ENCODE results near the gene ADAM33.

Gene ADAM33

DNA sequence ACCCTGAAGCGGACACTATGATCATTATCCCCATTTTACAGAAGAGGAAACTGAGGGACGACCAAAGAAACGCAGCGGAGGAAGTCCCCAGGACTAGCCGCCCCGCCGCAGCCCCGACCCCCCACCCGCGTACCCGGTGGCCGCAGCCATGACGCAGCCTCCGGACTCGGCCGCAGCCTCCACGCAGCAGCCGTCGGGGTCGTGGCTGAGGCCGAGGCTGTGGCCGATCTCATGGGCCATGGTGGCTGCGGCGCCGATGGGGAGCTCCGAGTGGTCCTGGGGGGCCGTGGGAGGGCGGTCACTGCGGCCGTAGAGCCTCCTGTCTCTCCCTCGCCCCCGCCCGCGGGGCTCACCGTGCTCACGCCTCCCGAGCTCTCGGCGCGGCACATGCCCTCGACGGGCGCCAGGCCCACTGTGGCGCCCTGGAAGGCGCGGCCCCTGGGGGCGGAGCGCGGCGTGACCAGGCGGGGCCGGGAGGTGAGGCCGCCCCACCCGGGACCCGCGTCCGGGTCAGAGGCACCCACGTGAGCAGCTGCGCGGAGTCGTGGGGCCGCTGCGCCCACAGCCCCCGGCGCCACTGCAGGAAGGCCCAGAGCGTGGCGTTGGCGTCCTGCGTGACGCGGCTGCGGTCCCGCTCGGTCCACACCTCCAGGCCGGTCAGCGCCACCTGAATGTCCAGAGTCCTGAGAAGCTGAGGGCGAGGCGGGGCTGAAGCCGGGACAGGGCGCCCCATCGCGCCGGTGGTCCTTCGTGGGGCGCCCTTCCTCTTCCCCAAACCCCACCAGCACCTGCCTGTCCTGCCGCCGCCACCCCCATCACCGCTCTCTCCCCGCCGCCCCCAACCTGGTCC is 8.4 kb downstream of the ADAM33 start:
- Histone ChIP-seq H3K4me1 (ENCODE audit: control insufficient read depth, insufficient read depth, low read length) (peaks cover 10% of the 10 kb centered on the region; the same call in 1 of the 2 replicates), H3K9ac (ENCODE audit: low read length) (no peak overlapping the region), H3K27ac (ENCODE audit: low read depth, low read length) (no peak overlapping the region), H3K36me3 (ENCODE audit: control insufficient read depth, insufficient read depth, low read length) (no peaks in the 10 kb centered on the region), H3K9me3 (ENCODE audit: control insufficient read depth, insufficient read depth, low read depth, low read length) (no peaks in the 10 kb centered on the region), H3K4me3 (ENCODE audit: low read depth, low read length) (peak overlapping the region; percentile 42; the same call in 1 of the 2 replicates), H3K27me3 (ENCODE audit: control insufficient read depth, insufficient read depth, low read length) (peaks cover 39% of the 10 kb centered on the region)

DNA sequence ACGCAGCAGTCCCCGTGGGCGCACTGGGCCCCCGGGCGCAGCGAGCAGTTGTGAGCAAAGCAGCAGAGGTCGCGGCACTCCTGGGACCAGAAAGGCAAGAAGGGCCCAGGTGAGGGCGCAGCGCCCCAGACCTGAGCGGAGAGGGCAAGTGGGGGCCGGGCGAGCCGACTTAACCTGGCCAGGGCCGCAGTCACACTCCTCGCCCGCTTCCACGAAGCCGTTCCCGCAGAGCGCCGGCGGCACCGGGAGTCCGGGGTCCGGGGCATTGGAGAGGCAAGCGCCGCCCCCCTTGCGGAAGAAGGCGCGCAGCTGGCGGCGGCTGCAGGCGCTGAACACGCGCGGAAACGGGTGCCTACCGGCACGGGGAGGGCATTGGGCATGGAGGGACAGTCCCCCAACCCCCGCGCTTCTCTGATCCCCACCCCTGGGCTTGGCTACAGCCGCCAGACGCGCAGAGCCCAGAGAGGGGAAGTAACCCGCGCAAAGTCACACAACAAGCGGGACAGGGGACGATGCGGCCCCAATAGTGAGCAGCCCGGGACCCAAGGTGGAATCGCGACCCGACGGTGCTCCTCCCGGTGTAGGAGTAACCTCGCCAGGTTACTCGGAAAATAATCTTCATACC is 9.2 kb downstream of the ADAM33 start:
- Histone ChIP-seq H3K4me1 (ENCODE audit: control insufficient read depth, insufficient read depth, low read length) (peaks cover 10% of the 10 kb centered on the region; the same call in 1 of the 2 replicates), H3K36me3 (ENCODE audit: control insufficient read depth, insufficient read depth, low read length) (no peaks in the 10 kb centered on the region), H3K27me3 (ENCODE audit: control insufficient read depth, insufficient read depth, low read length) (peaks cover 39% of the 10 kb centered on the region), H3K4me3 (ENCODE audit: low read depth, low read length) (peak overlapping the region; percentile 42; the same call in 1 of the 2 replicates), H3K9ac (ENCODE audit: low read length) (no peak overlapping the region), H3K9me3 (ENCODE audit: control insufficient read depth, insufficient read depth, low read depth, low read length) (no peaks in the 10 kb centered on the region), H3K27ac (ENCODE audit: low read depth, low read length) (no peak overlapping the region)

DNA sequence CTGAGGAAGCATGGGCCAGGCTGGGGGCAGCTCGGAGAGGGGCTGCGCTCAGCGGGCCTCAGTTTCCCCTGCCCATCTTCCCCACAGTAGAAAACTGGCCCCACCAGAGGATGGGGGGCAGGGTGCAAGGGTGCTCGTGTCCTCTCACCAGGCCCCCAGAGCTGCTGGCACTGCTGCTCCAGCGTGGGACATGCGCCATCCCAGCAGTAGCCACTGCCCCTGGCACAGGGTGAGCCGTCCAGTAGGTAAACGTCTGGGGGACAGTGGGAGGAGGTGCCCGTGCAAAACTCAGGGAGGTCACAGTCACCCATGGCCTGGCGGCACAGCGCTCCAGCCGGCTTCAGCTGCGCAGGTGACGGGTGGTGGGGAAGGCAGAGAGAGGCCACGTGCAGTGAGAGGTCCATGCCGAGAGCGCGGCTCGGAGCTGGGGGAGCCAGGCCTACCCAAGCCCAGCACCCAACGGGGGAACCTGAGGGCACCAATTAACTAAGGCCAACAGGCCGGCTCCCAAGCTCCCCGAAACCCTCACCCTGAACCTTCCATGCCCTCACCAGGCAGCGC is 9.7 kb downstream of the ADAM33 start:
- H3K9me3 ChIP-seq (ENCODE audit: control insufficient read depth, insufficient read depth, low read depth, low read length) = no peaks in the 10 kb centered on the region
- peak overlapping the region; percentile 42; the same call in 1 of the 2 replicates for H3K4me3 ChIP-seq (ENCODE audit: low read depth, low read length)
- no peak overlapping the region for H3K9ac ChIP-seq (ENCODE audit: low read length)
- H3K36me3 ChIP-seq (ENCODE audit: control insufficient read depth, insufficient read depth, low read length) = no peaks in the 10 kb centered on the region
- H3K4me1 ChIP-seq (ENCODE audit: control insufficient read depth, insufficient read depth, low read length) = peaks cover 10% of the 10 kb centered on the region; the same call in 1 of the 2 replicates
- H3K27ac ChIP-seq (ENCODE audit: low read depth, low read length) = no peak overlapping the region
- peaks cover 39% of the 10 kb centered on the region for H3K27me3 ChIP-seq (ENCODE audit: control insufficient read depth, insufficient read depth, low read length)

DNA sequence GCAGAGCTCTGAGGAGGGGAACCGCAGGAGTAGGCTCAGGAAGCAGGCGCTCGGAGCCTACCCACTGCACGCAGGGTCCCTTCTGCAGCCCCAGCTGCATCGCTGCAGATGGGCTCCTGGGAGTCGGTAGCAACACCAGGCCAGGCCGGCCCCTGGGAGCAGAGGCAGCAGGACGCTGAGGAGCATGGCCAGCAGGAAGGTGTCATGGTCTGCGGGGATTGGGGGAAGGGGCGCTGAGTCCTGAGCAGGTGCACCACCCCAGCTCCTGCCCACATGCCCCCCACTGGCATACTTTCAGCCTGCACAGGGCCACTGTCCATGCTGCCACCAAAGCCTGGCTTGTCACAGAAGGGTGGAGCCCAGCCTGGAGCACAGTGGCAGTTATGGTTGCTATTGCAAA is 10.9 kb downstream of the ADAM33 start:
- Histone ChIP-seq H3K4me3 (ENCODE audit: low read depth, low read length) (no peak overlapping the region), H3K27ac (ENCODE audit: low read depth, low read length) (no peak overlapping the region), H3K9ac (ENCODE audit: low read length) (no peak overlapping the region), H3K4me1 (ENCODE audit: control insufficient read depth, insufficient read depth, low read length) (peaks cover 12% of the 10 kb centered on the region; the same call in 1 of the 2 replicates), H3K27me3 (ENCODE audit: control insufficient read depth, insufficient read depth, low read length) (peaks cover 38% of the 10 kb centered on the region), H3K36me3 (ENCODE audit: control insufficient read depth, insufficient read depth, low read length) (no peaks in the 10 kb centered on the region), H3K9me3 (ENCODE audit: control insufficient read depth, insufficient read depth, low read depth, low read length) (no peaks in the 10 kb centered on the region)

DNA sequence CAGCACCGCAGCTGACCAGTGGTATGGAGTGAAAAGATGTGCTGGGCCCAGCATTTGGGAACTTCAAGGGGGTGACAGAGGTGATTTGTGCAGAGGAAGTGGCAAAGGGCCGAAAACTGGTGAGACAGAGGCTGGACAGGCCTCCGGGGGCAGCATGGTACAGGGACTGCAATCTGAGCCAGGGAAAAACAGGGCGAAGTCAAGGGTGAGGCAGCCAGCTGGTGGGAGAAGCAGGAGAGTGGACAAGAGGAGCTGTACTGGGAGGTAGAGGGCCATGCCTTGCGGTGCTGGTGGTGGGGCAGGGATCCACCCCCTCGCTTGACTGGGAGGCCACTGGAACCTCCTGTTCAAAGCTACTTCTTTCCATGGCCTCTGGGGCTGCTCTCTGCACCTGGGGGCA is 11.3 kb downstream of the ADAM33 start:
- peaks cover 13% of the 10 kb centered on the region; the same call in 1 of the 2 replicates for H3K4me1 ChIP-seq (ENCODE audit: control insufficient read depth, insufficient read depth, low read length)
- H3K27ac ChIP-seq (ENCODE audit: low read depth, low read length) = no peak overlapping the region
- H3K9ac ChIP-seq (ENCODE audit: low read length) = no peak overlapping the region

DNA sequence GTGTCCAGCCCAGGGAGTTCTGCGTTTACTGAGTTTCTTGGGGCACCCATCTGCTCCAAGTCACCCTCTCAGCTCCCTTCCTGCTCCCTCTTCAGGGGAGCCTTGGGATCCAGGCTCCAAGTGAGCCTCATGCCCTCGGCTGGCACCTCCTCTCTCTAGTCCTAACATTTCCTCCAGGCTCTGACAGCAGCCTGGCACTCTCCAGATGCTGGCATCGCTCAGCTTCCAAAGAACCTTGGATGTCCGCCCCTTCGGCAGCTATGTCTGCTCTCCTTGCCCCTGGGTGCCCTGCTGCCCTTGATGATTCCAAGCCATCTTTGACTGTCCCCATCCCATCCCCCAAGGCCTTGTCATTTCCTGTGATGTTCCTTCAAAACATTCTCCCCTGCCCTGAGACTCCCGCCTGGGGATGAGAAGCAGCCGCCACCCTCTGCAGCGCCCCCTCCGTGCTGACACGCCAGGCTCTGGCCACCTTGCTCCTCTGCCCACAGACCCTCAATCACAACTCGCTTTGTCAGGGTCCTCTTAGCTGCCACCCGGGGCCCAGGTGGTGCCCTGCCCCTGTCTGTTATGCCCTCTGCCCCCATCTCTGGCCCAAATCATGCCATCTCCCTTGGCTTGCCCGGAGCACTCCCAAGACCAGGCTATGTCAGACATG is 12.0 kb downstream of the ADAM33 start:
- no peak overlapping the region for H3K27ac ChIP-seq (ENCODE audit: low read depth, low read length)
- H3K9me3 ChIP-seq (ENCODE audit: control insufficient read depth, insufficient read depth, low read depth, low read length) = no peaks in the 10 kb centered on the region
- H3K4me1 ChIP-seq (ENCODE audit: control insufficient read depth, insufficient read depth, low read length) = peaks cover 13% of the 10 kb centered on the region; the same call in 1 of the 2 replicates
- no peak overlapping the region for H3K9ac ChIP-seq (ENCODE audit: low read length)
- H3K36me3 ChIP-seq (ENCODE audit: control insufficient read depth, insufficient read depth, low read length) = no peaks in the 10 kb centered on the region
- H3K4me3 ChIP-seq (ENCODE audit: low read depth, low read length) = no peak overlapping the region
- H3K27me3 ChIP-seq (ENCODE audit: control insufficient read depth, insufficient read depth, low read length) = peaks cover 29% of the 10 kb centered on the region

More for the DNA sequence above, 11.3 kb downstream of the ADAM33 start:
- H3K9me3 ChIP-seq (ENCODE audit: control insufficient read depth, insufficient read depth, low read depth, low read length) = no peaks in the 10 kb centered on the region
- H3K36me3 ChIP-seq (ENCODE audit: control insufficient read depth, insufficient read depth, low read length) = no peaks in the 10 kb centered on the region
- H3K27me3 ChIP-seq (ENCODE audit: control insufficient read depth, insufficient read depth, low read length) = peaks cover 35% of the 10 kb centered on the region
- H3K4me3 ChIP-seq (ENCODE audit: low read depth, low read length) = no peak overlapping the region

DNA sequence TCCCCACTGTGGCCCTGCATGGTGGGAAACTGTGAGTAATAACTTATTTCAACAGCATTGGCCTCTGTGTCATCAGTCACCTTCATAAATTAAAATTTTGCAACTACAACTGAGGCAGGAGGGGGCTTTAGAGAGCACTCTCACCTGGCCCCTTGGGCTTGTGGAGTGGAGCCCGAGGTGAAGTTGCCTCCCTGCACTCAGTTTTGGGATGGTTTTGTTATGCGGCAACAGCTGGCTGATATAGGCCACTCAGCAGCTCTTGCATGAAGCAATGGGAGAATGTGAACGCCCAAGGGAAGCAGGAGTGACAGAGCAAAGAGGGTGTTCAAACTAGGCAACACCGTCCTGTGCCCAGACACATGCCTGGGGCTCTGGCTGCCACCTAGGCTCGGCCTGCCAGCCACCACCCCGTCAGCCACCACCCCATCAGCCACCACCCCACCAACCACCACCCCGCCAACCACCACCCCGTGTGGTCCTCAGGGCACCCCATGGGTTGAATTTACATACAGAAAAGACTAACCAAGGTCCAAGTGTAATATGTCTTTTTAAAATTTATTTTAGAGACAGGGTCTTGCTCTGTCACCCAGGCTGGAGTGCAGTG is 14.3 kb downstream of the ADAM33 start:
- H3K36me3 ChIP-seq (ENCODE audit: control insufficient read depth, insufficient read depth, low read length) = no peaks in the 10 kb centered on the region
- no peak overlapping the region for H3K27ac ChIP-seq (ENCODE audit: low read depth, low read length)
- peaks cover 13% of the 10 kb centered on the region; the same call in 1 of the 2 replicates for H3K4me1 ChIP-seq (ENCODE audit: control insufficient read depth, insufficient read depth, low read length)
- peaks cover 31% of the 10 kb centered on the region for H3K27me3 ChIP-seq (ENCODE audit: control insufficient read depth, insufficient read depth, low read length)
- H3K9ac ChIP-seq (ENCODE audit: low read length) = no peak overlapping the region
- no peak overlapping the region for H3K4me3 ChIP-seq (ENCODE audit: low read depth, low read length)
- no peaks in the 10 kb centered on the region for H3K9me3 ChIP-seq (ENCODE audit: control insufficient read depth, insufficient read depth, low read depth, low read length)

DNA sequence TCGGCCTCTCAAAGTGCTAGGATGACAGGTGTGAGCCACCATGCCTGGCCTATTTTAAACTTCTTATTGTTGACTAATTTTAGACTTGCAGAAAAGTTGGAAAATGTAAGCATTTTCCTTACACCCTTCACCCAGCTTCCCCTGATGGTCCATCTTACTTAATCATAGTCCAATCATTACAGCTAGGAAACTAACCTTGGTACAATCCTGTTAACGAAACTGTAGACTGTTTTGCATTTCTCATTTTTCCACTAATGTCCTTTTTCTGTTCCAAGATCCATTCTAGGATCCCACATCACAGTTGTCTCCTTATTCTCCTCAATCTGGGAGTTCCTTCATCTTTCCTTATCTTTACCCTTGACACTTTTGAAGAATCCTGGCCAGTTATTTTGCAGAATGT is 18.0 kb downstream of the ADAM33 start:
- H3K36me3 ChIP-seq (ENCODE audit: control insufficient read depth, insufficient read depth, low read length) = no peaks in the 10 kb centered on the region
- no peak overlapping the region for H3K4me3 ChIP-seq (ENCODE audit: low read depth, low read length)
- H3K9ac ChIP-seq (ENCODE audit: low read length) = no peak overlapping the region
- peaks cover 47% of the 10 kb centered on the region for H3K27me3 ChIP-seq (ENCODE audit: control insufficient read depth, insufficient read depth, low read length)
- H3K27ac ChIP-seq (ENCODE audit: low read depth, low read length) = no peak overlapping the region
- H3K4me1 ChIP-seq (ENCODE audit: control insufficient read depth, insufficient read depth, low read length) = peaks cover 12% of the 10 kb centered on the region
- no peaks in the 10 kb centered on the region for H3K9me3 ChIP-seq (ENCODE audit: control insufficient read depth, insufficient read depth, low read depth, low read length)

DNA sequence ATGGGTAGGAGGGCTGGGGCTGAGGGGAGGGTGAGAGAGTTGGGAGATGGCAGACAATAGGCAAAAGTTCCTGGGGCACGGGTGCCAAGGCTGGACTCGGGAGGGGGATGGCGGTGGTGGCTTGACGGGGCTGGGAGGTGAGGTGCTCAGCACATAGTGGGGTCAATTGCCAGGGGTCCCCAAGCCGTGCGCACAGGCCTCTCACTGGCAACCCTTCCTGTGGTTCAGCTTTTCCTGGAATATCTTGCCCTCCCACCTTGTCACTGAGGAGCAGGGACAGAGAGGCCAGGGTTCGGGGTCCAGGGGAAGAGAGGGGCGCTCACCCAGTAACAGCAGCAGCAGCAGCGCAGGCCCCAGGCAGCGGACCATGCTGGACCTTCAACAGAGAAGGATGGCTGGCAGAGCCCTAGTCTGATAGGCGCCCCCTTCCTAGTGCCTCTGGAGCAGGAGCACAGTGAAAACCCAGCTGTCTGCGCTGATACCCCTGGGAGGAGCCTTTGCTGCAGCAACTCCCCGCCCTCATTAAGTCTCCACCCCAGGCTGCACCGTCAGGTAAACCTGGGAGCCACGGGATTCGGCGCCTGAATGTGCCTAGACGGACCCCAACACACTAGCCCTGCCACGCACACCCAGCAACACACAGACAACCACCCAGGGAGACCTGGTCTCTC is 18.6 kb downstream of the ADAM33 start, which contains the start of gene GFRA4:
Gene GFRA4 (minus strand): TSS at position 369 of the 671 bp plus-strand sequence. CDS start 0 bp downstream, at position 369.
- Histone ChIP-seq H3K4me3 (ENCODE audit: low read depth, low read length) (no peak within 1 kb of the TSS), H3K9me3 (ENCODE audit: control insufficient read depth, insufficient read depth, low read depth, low read length) (no peaks in the 10 kb centered on the region), H3K27me3 (ENCODE audit: control insufficient read depth, insufficient read depth, low read length) (peaks cover 47% of the 10 kb centered on the region), H3K27ac (ENCODE audit: low read depth, low read length) (no peak within 1 kb of the TSS), H3K4me1 (ENCODE audit: control insufficient read depth, insufficient read depth, low read length) (peaks cover 12% of the 10 kb centered on the region), H3K9ac (ENCODE audit: low read length) (no peak within 1 kb of the TSS), H3K36me3 (ENCODE audit: control insufficient read depth, insufficient read depth, low read length) (no peaks in the 10 kb centered on the region)
